ENCODE measurements around the gene CACNA2D1.

DNA sequence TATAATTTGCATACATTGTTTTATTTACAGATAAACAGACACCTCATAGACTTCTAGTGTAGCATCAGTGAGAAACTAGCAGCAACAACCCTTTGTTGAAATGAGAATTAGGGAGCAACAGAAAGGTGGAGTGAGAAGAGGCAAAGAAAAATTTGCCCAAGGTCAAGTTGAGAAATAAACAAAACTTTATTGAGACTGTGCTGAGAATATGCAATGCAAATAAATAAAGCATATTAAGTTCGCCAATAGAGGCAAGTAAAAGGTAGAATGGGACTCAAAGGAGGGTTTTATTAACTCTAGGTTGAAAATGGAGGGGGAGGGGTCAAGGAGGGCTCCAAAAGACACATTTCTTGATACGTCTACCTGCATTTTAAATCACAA lies 49.7 kb downstream of the CACNA2D1 start:
- TF ChIP-seq, protein P1, sequence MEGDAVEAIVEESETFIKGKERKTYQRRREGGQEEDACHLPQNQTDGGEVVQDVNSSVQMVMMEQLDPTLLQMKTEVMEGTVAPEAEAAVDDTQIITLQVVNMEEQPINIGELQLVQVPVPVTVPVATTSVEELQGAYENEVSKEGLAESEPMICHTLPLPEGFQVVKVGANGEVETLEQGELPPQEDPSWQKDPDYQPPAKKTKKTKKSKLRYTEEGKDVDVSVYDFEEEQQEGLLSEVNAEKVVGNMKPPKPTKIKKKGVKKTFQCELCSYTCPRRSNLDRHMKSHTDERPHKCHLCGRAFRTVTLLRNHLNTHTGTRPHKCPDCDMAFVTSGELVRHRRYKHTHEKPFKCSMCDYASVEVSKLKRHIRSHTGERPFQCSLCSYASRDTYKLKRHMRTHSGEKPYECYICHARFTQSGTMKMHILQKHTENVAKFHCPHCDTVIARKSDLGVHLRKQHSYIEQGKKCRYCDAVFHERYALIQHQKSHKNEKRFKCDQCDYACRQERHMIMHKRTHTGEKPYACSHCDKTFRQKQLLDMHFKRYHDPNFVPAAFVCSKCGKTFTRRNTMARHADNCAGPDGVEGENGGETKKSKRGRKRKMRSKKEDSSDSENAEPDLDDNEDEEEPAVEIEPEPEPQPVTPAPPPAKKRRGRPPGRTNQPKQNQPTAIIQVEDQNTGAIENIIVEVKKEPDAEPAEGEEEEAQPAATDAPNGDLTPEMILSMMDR (IDR thresholded peaks at IDR 0.05; ENCODE audit: low read depth, low read length) = no peak
- TF ChIP-seq POLR2A (IDR thresholded peaks at IDR 0.05; ENCODE audit: extremely low read depth, insufficient read length) (no peak), MYC (IDR thresholded peaks at IDR 0.05; ENCODE audit: low read depth, low read length) (no peak)
- TF ChIP-seq, protein P2, sequence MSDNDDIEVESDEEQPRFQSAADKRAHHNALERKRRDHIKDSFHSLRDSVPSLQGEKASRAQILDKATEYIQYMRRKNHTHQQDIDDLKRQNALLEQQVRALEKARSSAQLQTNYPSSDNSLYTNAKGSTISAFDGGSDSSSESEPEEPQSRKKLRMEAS (IDR thresholded peaks at IDR 0.05; ENCODE audit: low read depth, low read length) = no peak
